A549 (cell line): ENCODE measurements around the gene PDX1. TPM values are rescaled to one million over a fixed set of nuclear protein-coding genes. Genes with fewer than 3 reads are reported as not detected.
A peak's percentile ranks its signal among the peaks of the same experiment; 100 is the strongest.

Experiments
- ATAC-seq, 2 experiments: fragments of 200-7000 bp in 1 of 2; fragments of >200 bp in 1 of 2; cut with Nextera tagmentation in 1 of 2; cut with Tn5 transposase in 1 of 2; 3 replicates each; pipeline versions ENCODE4 v1.8.0 to v1.9.1; 2018 to 2020; ENCODE audit warnings: mild to moderate bottlenecking in 1 of 2, moderate library complexity in 1 of 2
- CTCF ChIA-PET: fragments of 300-600 bp; sonication (Branson Sonifier 250); formaldehyde crosslinking; extraction: SDS; loops from one replicate; lab custom pipeline; 2021; ENCODE audit warnings: antibody characterized with exemption, inconsistent platforms; lab: Yijun Ruan, JAX
- POLR2A ChIA-PET: fragments of 350-600 bp; formaldehyde crosslinking; extraction: SDS; loops from one replicate; lab custom pipeline; 2021; ENCODE audit warnings: antibody characterized with exemption, inconsistent platforms; lab: Yijun Ruan, JAX
- DNase-seq, 2 experiments: peaks; one replicate each; pipeline versions ENCODE4 v3.0.0 to v3.0.0-alpha.2; 2011 to 2016; ENCODE audit warnings: low read depth in 1 of 2, low spot score in 1 of 2
- FAIRE-seq: peaks from 2 replicates; lab custom pipeline; 2011; peaks lifted over from hg19 to GRCh38; lab: Jason Lieb, UNC
- H3K27ac ChIP-seq, 2 experiments: fragments of >200 bp; sonication (Bioruptor Twin); formaldehyde crosslinking; 3 replicates each; pipeline ENCODE4 v1.5.1; 2016 to 2017
- H3K4me1 ChIP-seq: fragments of >200 bp; sonication (Bioruptor Twin); formaldehyde crosslinking; 3 replicates; pipeline ENCODE4 v1.6.1; 2016
- H3K4me2 ChIP-seq: fragments of >200 bp; sonication (Bioruptor Twin); formaldehyde crosslinking; 3 replicates; pipeline ENCODE4 v1.6.1; 2016
- H3K4me3 ChIP-seq: fragments of >200 bp; sonication (Bioruptor Twin); formaldehyde crosslinking; 3 replicates; pipeline ENCODE4 v1.5.1; 2016
- H3K9me3 ChIP-seq: fragments of >200 bp; sonication (Bioruptor Twin); formaldehyde crosslinking; 3 replicates; pipeline ENCODE4 v1.6.1; 2016
- CHD2 ChIP-seq: fragments of 150-350 bp; IDR thresholded peaks from 2 replicates; pipeline ENCODE4 v1.6.1; 2014; ENCODE audit warnings: low read length; ENCODE audit not compliant: partially characterized antibody
- CHD4 ChIP-seq: fragments of 200-600 bp; sonication (generic); IDR thresholded peaks from 2 replicates; pipeline ENCODE4 v1.6.1; 2016; ENCODE audit warnings: antibody characterized with exemption, mild to moderate bottlenecking, borderline replicate concordance
- KDM1A ChIP-seq: fragments of 200-600 bp; sonication (generic); IDR thresholded peaks from 2 replicates; pipeline ENCODE4 v1.6.1; 2016; ENCODE audit warnings: low read depth, mild to moderate bottlenecking
- MAFK ChIP-seq: fragments of 450-650 bp; IDR thresholded peaks from 2 replicates; pipeline ENCODE4 v1.6.1; 2014; ENCODE audit not compliant: partially characterized antibody
- NFE2L2 ChIP-seq: fragments of 150-350 bp; conservative IDR thresholded peaks from 2 replicates; pipeline ENCODE4 v1.6.1; 2014; ENCODE audit warnings: low read length
- PHF8 ChIP-seq: fragments of 200-600 bp; sonication (generic); IDR thresholded peaks from 2 replicates; pipeline ENCODE4 v1.6.1; 2016; ENCODE audit warnings: low read depth, mild to moderate bottlenecking, antibody characterized with exemption, moderate library complexity, borderline replicate concordance
- POLR2AphosphoS2 ChIP-seq: conservative IDR thresholded peaks from 2 replicates; pipeline ENCODE4 v1.6.1; 2012; ENCODE audit warnings: low read length, improper control_type of control experiment, inconsistent platforms
- USF2 ChIP-seq: fragments of 450-650 bp; IDR thresholded peaks from 2 replicates; pipeline ENCODE4 v1.6.1; 2014; ENCODE audit warnings: antibody characterized with exemption
- ZFP36 ChIP-seq: fragments of 450-650 bp; IDR thresholded peaks from 2 replicates; pipeline ENCODE4 v1.6.1; 2014; ENCODE audit warnings: borderline replicate concordance; ENCODE audit not compliant: partially characterized antibody
- WGBS: methylation state at CpG from one replicate; pipeline ENCODE4 v1.1.6; 2017; ENCODE audit errors: missing lambda C conversion rate; 5-methylcytosine and 5-hydroxymethylcytosine counted together
- polyA plus RNA-seq, 4 experiments: library from polyadenylated mRNA; depleted of rRNA in 3 of 4; stranded (reverse); fragments of >200 nt; fragmentation: RNase III in 1 of 4; extraction: RNeasy Plus Mini Kit Qiagen cat#74134 plus additional on column Dnase treatment in 1 of 4; gene quantifications; 2 replicates in 3 of 4; 3 replicates in 1 of 4; pipeline ENCODE4 v1.2.3, GENCODE V29; 2011 to 2017
- small RNA-seq, 6 experiments: library from RNA; depleted of rRNA; stranded (forward); fragments of <200 nt; gene quantifications; one replicate each; pipeline ENCODE3, GENCODE V24; 2012

PDX1 gene
- polyA plus RNA-seq, 2 of the 4 experiments (the other 2 are of a cell fraction): 0.04 to 0.06 TPM

- CTCF ChIA-PET: interaction anchor here (0.5 to 6.3 kb wide), 5 partner anchors 11 to 666 kb away, joined by 3 to 32 read pairs (median 5); no protein-coding TSS in a partner anchor
- Histone ChIP-seq H3K4me1 (no peaks in the 10 kb centered on the region), H3K4me2 (no peak overlapping the region), H3K9me3 (no peaks in the 10 kb centered on the region), H3K4me3 (no peak overlapping the region), H3K27ac (no peak overlapping the region)
- 57% methylated on average over 3 of the region's 7 CpGs for WGBS
- no peak for FAIRE-seq
- no peak for ATAC-seq
- POLR2A ChIA-PET: no interaction called here
- TF ChIP-seq PHF8: no peak
- no peak for DNase-seq
Measured at GRCh38 chr13:27971776-27972477, 52.1 kb downstream of the PDX1 start.

- FAIRE-seq (no peak), ATAC-seq (no peak), DNase-seq (no peak)
- Histone ChIP-seq H3K27ac (no peak overlapping the region), H3K4me3 (no peak overlapping the region), H3K9me3 (no peaks in the 10 kb centered on the region), H3K4me1 (no peaks in the 10 kb centered on the region), H3K4me2 (no peak overlapping the region)
- POLR2A ChIA-PET: no interaction called here
- CTCF ChIA-PET: interaction anchor here (1.1 to 6.3 kb wide), 2 partner anchors 19 to 103 kb away, joined by 5 to 32 read pairs; no protein-coding TSS in a partner anchor
- WGBS: 13% methylated on average over 1 of the region's 2 CpGs
- TF ChIP-seq NFE2L2 (no peak), CHD2 (no peak), POLR2AphosphoS2 (no peak), USF2 (no peak), CHD4 (no peak)
- TF ChIP-seq, all 56 proteins: peak for 0
Measured at GRCh38 chr13:27972478-27972820, 52.6 kb downstream of the PDX1 start.

- CTCF ChIA-PET: interaction anchor here (1.1 to 6.3 kb wide), 4 partner anchors 20 to 611 kb away, joined by 5 to 32 read pairs (median 6); no protein-coding TSS in a partner anchor
- Histone ChIP-seq H3K4me3 (no peak overlapping the region), H3K27ac (no peak overlapping the region), H3K9me3 (no peaks in the 10 kb centered on the region), H3K4me1 (no peaks in the 10 kb centered on the region; the same call in 2 of the 3 replicates), H3K4me2 (no peak overlapping the region)
- ATAC-seq (no peak), DNase-seq (no peak), FAIRE-seq (no peak)
- TF ChIP-seq MAFK (no peak), NFE2L2 (no peak)
- 54% methylated on average over 5 of the region's 5 CpGs for WGBS
- POLR2A ChIA-PET: no interaction called here
Measured at GRCh38 chr13:27973291-27973690, 53.5 kb downstream of the PDX1 start.

- WGBS: 32% methylated on average over 6 of the region's 7 CpGs
- POLR2A ChIA-PET: no interaction called here
- Histone ChIP-seq H3K4me1 (no peaks in the 10 kb centered on the region; the same call in 2 of the 3 replicates), H3K4me2 (no peak overlapping the region), H3K4me3 (no peak overlapping the region), H3K27ac (no peak overlapping the region), H3K9me3 (no peaks in the 10 kb centered on the region)
- CTCF ChIA-PET: interaction anchor here (1.0 to 1.5 kb wide), 3 partner anchors 11 to 612 kb away, joined by 5 to 6 read pairs (median 5); no protein-coding TSS in a partner anchor
- DNase-seq (no peak), ATAC-seq (no peak), FAIRE-seq (no peak)
- TF ChIP-seq KDM1A (no peak), ZFP36 (peak; percentile 7)
Measured at GRCh38 chr13:27973961-27974662, 54.3 kb downstream of the PDX1 start.

Small RNA genes lying within 50 kb of the gene (small RNA-seq; reads per million reads assigned to genes)
- 0 to 0.97 (median 0) reads per million in 6 experiments for gene ATP5F1EP2

Other genes with a start within 250 kb of the PDX1 start
- gene GSX1, start 127.5 kb upstream of the PDX1 start, polyA plus RNA-seq (2011; rRNA removed): not detected in 2 replicates
- not detected in 3 replicates for gene GSX1, start 127.5 kb upstream of the PDX1 start, polyA plus RNA-seq (2017; fragmentation: RNase III; extraction: RNeasy Plus Mini Kit Qiagen cat#74134 plus additional on column Dnase treatment)
- 0.14 and 0.17 TPM in 2 replicates for gene CDX2, start 49.3 kb downstream of the PDX1 start, polyA plus RNA-seq (2011; rRNA removed)
- gene CDX2, start 49.3 kb downstream of the PDX1 start, polyA plus RNA-seq (2017; fragmentation: RNase III; extraction: RNeasy Plus Mini Kit Qiagen cat#74134 plus additional on column Dnase treatment): 0.19 to 0.34 TPM (median 0.20 TPM) in 3 replicates
- gene URAD, start 68.7 kb downstream of the PDX1 start, polyA plus RNA-seq (2011; rRNA removed): not detected in 2 replicates
- not detected in 3 replicates for gene URAD, start 68.7 kb downstream of the PDX1 start, polyA plus RNA-seq (2017; fragmentation: RNase III; extraction: RNeasy Plus Mini Kit Qiagen cat#74134 plus additional on column Dnase treatment)
- gene FLT3, start 180.6 kb downstream of the PDX1 start, polyA plus RNA-seq (2011; rRNA removed): not detected in 2 replicates
- gene FLT3, start 180.6 kb downstream of the PDX1 start, polyA plus RNA-seq (2017; fragmentation: RNase III; extraction: RNeasy Plus Mini Kit Qiagen cat#74134 plus additional on column Dnase treatment): not detected in 3 replicates
- 13.9 and 14.6 TPM in 2 replicates for gene PAN3, start 218.5 kb downstream of the PDX1 start, polyA plus RNA-seq (2011; rRNA removed)
- gene PAN3, start 218.5 kb downstream of the PDX1 start, polyA plus RNA-seq (2017; fragmentation: RNase III; extraction: RNeasy Plus Mini Kit Qiagen cat#74134 plus additional on column Dnase treatment): 5.9 to 6.6 TPM (median 6.2 TPM) in 3 replicates